Right lobe of liver (tissue), 4 donors: ENCODE results near the gene FAM120C.

ENCODE experiments used
- CTCF ChIP-seq, 4 donors: fragments of 200-600 bp in 3 of 4; fragments of 450-650 bp in 1 of 4; IDR thresholded peaks; one replicate each; pipeline versions ENCODE4 v1.5.1 to v1.8.0; 2016 to 2022; ENCODE audit warnings: antibody characterized with exemption in 4 of 4, mild to moderate bottlenecking in 2 of 4
- POLR2A ChIP-seq: fragments of 450-650 bp; IDR thresholded peaks from one replicate; pipeline ENCODE4 v1.6.1; 2017; ENCODE audit warnings: antibody characterized with exemption, mild to moderate bottlenecking
- donor health status: DM: no; HTN: no; CAD: no.
- donor health status: DM: no; HTN: no; CAD: no.
- donor health status: DM: no; HTN: yes; CAD: no.

GRCh38 chrX:54171091-54171490, 12.0 kb downstream of the FAM120C start:
- no peak for TF ChIP-seq POLR2A
- no peak for TF ChIP-seq CTCF (IDR thresholded peaks at IDR 0.05)
